ENCODE results near the gene LRRC59. TPM values are rescaled to one million over a fixed set of nuclear protein-coding genes. Genes with fewer than 3 reads are reported as not detected.

LRRC59 gene
- total and polyA plus RNA-seq, 2 donors (not counting 1 experiment from before 2014, with no cell fraction given), result 27.7 to 31.2 TPM

DNA sequence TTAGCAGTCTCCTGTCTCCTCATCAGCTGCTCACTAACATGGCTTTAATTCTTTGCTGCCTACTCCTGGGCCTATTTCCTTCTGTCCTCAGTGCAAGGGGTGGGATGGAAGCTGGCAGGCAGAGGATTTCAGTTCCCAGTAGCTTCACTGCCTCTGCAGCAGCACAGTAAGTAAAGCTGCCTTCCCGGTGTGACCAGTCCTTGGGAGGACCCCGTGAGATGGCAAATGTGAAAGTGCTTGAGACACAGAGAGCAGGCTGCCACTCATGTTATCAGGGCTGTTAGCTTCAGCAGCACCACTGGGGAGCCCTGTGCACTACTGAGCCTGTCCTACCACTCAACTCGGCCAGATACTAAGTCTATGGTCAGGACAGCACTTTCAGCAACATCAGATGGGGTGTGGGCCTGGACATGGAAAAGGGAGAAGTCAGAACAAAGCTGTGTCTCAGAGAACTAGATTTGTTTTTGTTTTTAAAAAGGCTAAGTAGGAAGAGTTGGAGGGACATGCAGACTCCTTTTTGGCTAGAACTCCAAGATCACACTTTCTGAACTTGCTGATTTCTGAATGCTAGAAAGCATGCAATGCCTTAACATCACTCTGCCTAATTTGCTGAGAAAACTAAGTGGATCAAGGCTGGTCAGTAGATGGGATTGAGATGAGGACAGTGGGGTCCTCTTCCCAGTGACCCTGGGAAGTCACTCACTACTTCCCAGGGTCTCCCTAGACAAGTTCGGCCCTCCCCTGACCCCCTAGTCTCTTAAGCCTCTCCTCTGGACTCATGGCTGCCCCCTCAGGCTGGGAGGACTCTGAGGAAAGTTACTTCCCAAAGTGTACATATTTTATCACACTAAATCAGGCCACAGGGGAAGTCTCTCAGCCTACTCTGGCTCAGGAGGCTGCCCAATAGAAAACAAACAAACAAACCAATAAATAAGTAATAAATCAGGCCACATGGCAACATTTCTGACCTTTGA is 29.8 kb upstream of the LRRC59 start:
- Histone ChIP-seq H3K36me3 (replicated peaks in 1 of 2; ENCODE audit: control extremely low read depth in 1 of 2, control insufficient read depth in 1 of 2, extremely low read depth in 1 of 2, insufficient read depth in 2 of 2, low read length in 1 of 2) (peaks cover 0 to 4% of the 10 kb centered on the region in 2 experiments), H3K79me2 (ENCODE audit: control insufficient read depth, insufficient read depth, low read length) (peaks cover 34% of the 10 kb centered on the region), H3K27ac (ENCODE audit: low read length in 2 of 2) (peak overlapping the region; percentile 41 to 46), H2AFZ (ENCODE audit: insufficient read depth, low read depth, low read length, poor library complexity, severe bottlenecking) (peak overlapping the region; percentile 92), H3K27me3 (replicated peaks in 1 of 4; ENCODE audit: control extremely low read depth in 1 of 4, control insufficient read depth in 3 of 4, insufficient read depth in 4 of 4, low read length in 3 of 4) (no peaks in the 10 kb centered on the region), H3K9ac (ENCODE audit: low read length) (peak overlapping the region; percentile 77), H4K20me1 (ENCODE audit: control insufficient read depth, insufficient read depth, low read length, poor library complexity, severe bottlenecking) (no peaks in the 10 kb centered on the region), H3K9me3 (ENCODE audit: control extremely low read depth in 1 of 3, control insufficient read depth in 2 of 3, insufficient read depth in 1 of 3, low read length in 2 of 3) (no peaks in the 10 kb centered on the region), H3K4me1 (ENCODE audit: control insufficient read depth in 2 of 2, insufficient read depth in 2 of 2, low read length in 2 of 2) (peaks cover 19 to 30% of the 10 kb centered on the region in 2 donors), H3K4me3 (ENCODE audit: control extremely low read depth in 1 of 5, extremely low read depth in 1 of 5, insufficient read depth in 1 of 5, low read depth in 2 of 5, low read length in 4 of 5) (peak overlapping the region; percentile 1 to 82 (median 70)), H3K4me2 (replicated peaks; ENCODE audit: low read depth, low read length, poor library complexity, severe bottlenecking) (peak overlapping the region; percentile 96)
- no peaks in the 10 kb centered on the region for H3K9me3 Mint-ChIP-seq (ENCODE audit: insufficient read depth)
- intact Hi-C loops (cut with micrococcal nuclease), result loop anchor here (1.0 to 10.0 kb wide), 3 partner anchors 30 to 52 kb away; partner anchors contain the start of genes EME1, LRRC59, MRPL27 and RSAD1
- no peaks in the 10 kb centered on the region for H3K27me3 Mint-ChIP-seq
- peak overlapping the region; percentile 83 for H3K27ac Mint-ChIP-seq
- peak; percentile 16 for ATAC-seq (ENCODE audit: low read depth)
- peaks cover 44% of the 10 kb centered on the region for H3K4me1 Mint-ChIP-seq
- H3K4me3 Mint-ChIP-seq, result peak overlapping the region; percentile 94
- ChIA-PET CTCF (interaction anchor here (0.6 to 3.2 kb wide), 5 partner anchors 11 to 455 kb away, joined by 3 to 28 read pairs (median 4); partner anchors contain the start of gene LRRC59), POLR2A (interaction anchor here (0.6 to 2.2 kb wide), 3 partner anchors 29 to 53 kb away, joined by 3 to 21 read pairs (median 3); partner anchors contain the start of gene LRRC59)
- TF ChIP-seq, protein P1, sequence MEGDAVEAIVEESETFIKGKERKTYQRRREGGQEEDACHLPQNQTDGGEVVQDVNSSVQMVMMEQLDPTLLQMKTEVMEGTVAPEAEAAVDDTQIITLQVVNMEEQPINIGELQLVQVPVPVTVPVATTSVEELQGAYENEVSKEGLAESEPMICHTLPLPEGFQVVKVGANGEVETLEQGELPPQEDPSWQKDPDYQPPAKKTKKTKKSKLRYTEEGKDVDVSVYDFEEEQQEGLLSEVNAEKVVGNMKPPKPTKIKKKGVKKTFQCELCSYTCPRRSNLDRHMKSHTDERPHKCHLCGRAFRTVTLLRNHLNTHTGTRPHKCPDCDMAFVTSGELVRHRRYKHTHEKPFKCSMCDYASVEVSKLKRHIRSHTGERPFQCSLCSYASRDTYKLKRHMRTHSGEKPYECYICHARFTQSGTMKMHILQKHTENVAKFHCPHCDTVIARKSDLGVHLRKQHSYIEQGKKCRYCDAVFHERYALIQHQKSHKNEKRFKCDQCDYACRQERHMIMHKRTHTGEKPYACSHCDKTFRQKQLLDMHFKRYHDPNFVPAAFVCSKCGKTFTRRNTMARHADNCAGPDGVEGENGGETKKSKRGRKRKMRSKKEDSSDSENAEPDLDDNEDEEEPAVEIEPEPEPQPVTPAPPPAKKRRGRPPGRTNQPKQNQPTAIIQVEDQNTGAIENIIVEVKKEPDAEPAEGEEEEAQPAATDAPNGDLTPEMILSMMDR (IDR thresholded peaks at IDR 0.05), result no peak
- TF ChIP-seq EZH2 (IDR thresholded peaks at IDR 0.05; ENCODE audit: borderline replicate concordance, insufficient read depth, low read depth, low read length, poor library complexity, severe bottlenecking), result no peak
- WGBS (ENCODE audit: insufficient coverage), result 0% methylated on average over 2 of the region's 4 CpGs
- peak; percentile 38 for DNase-seq

All from B cell (primary cell).